OCI-LY7 (cell line): ENCODE data around the gene CACNA1I. TPM values are rescaled to one million over a fixed set of nuclear protein-coding genes. Genes with fewer than 3 reads are reported as not detected.

Experiments
- BruUV-seq: library from RNA; stranded (reverse); fragments of 400-500 nt; replicated peaks from 2 replicates; lab custom pipeline; 2021; lab: Mats Ljungman, UMichigan
- CTCF ChIA-PET: fragments of 300-600 bp; sonication (Branson Sonifier 250); formaldehyde crosslinking; loops from one replicate; lab custom pipeline; 2022; ENCODE audit warnings: antibody characterized with exemption; ENCODE audit not compliant: unreplicated experiment; lab: Charles Lee
- POLR2A ChIA-PET: fragments of 300-600 bp; sonication (Branson Sonifier 250); formaldehyde crosslinking; loops from one replicate; lab custom pipeline; 2022; ENCODE audit warnings: antibody characterized with exemption; lab: Charles Lee
- DNase-seq: peaks from one replicate; pipeline ENCODE4 v3.0.0-alpha.2; 2015; ENCODE audit warnings: low spot score
- H2AFZ ChIP-seq: fragments of 200-600 bp; sonication (generic), shearing (Covaris generic); 2 replicates; pipeline ENCODE4 v1.6.1; 2014; ENCODE audit warnings: mild to moderate bottlenecking, antibody characterized with exemption, low read length, moderate library complexity
- H3K27ac ChIP-seq: fragments of 200-600 bp; sonication (generic); 2 replicates; pipeline ENCODE4 v1.5.1; 2014; ENCODE audit warnings: mixed run types, low read depth, mild to moderate bottlenecking, moderate library complexity, low read length, inconsistent platforms; ENCODE audit not compliant: poor library complexity, severe bottlenecking
- H3K36me3 ChIP-seq: fragments of 200-600 bp; sonication (generic); 2 replicates; pipeline ENCODE4 v1.6.1; 2014; ENCODE audit warnings: mild to moderate bottlenecking, antibody characterized with exemption, low read length, moderate library complexity, mixed read lengths; ENCODE audit not compliant: insufficient read depth
- H3K4me1 ChIP-seq: fragments of 200-600 bp; sonication (generic); 2 replicates; pipeline ENCODE4 v1.5.1; 2014; ENCODE audit warnings: mild to moderate bottlenecking, low read length; ENCODE audit not compliant: insufficient read depth, poor library complexity, severe bottlenecking
- H3K4me2 ChIP-seq: fragments of 200-600 bp; sonication (generic); 2 replicates; pipeline ENCODE4 v1.6.1; 2014; ENCODE audit warnings: mild to moderate bottlenecking, low read length
- H3K4me3 ChIP-seq: fragments of 200-600 bp; sonication (generic); 2 replicates; pipeline ENCODE4 v1.5.1; 2014; ENCODE audit warnings: mild to moderate bottlenecking, low read depth, low read length; ENCODE audit not compliant: poor library complexity, severe bottlenecking
- H3K79me2 ChIP-seq: fragments of 200-600 bp; sonication (generic); 2 replicates; pipeline ENCODE4 v1.6.1; 2016; ENCODE audit warnings: low read depth, mild to moderate bottlenecking, low read length, moderate library complexity, mixed read lengths; ENCODE audit not compliant: insufficient read depth
- H3K9me2 ChIP-seq: fragments of 200-600 bp; sonication (generic); 2 replicates; pipeline ENCODE4 v1.6.1; 2016; ENCODE audit warnings: mild to moderate bottlenecking, low read length, mixed read lengths; ENCODE audit not compliant: insufficient read depth
- H3K9me3 ChIP-seq: fragments of 200-600 bp; sonication (generic); 2 replicates; pipeline ENCODE4 v1.6.1; 2014; ENCODE audit warnings: mild to moderate bottlenecking, mixed run types, low read length, mixed read lengths
- H4K20me1 ChIP-seq: fragments of 200-600 bp; sonication (generic); 2 replicates; pipeline ENCODE4 v1.6.1; 2014; ENCODE audit warnings: mild to moderate bottlenecking, antibody characterized with exemption, low read length, moderate library complexity, mixed read lengths; ENCODE audit not compliant: insufficient read depth
- CTCF ChIP-seq: fragments of 200-600 bp; sonication (generic); conservative IDR thresholded peaks from 2 replicates; pipeline ENCODE4 v1.5.1; 2014; ENCODE audit warnings: mild to moderate bottlenecking, antibody characterized with exemption, low read length, moderate library complexity, mixed read lengths
- EZH2phosphoT487 ChIP-seq: fragments of 200-600 bp; sonication (generic); IDR thresholded peaks from 2 replicates; pipeline ENCODE4 v1.6.1; 2018; ENCODE audit warnings: low read depth, borderline replicate concordance, mild to moderate bottlenecking, mixed run types, antibody characterized with exemption, low read length, moderate library complexity, mixed read lengths
- intact Hi-C: fragments of 100-400 bp; cut with micrococcal nuclease; formaldehyde crosslinking; loops from one replicate; pipeline ENCODE4 v1.10.0; 2022; ENCODE audit not compliant: unreplicated experiment
- total RNA-seq, 2 experiments: library from RNA; depleted of rRNA in 1 of 2; stranded (reverse); fragments of >200 nt in 1 of 2; shearing (Covaris generic) in 1 of 2; gene quantifications; 2 replicates each; pipeline ENCODE4 v1.2.3, GENCODE V29; 2014 to 2022

CACNA1I gene
- total RNA-seq, 2 experiments from 2014 or later: 0.03 TPM; not detected in 1

DNA sequence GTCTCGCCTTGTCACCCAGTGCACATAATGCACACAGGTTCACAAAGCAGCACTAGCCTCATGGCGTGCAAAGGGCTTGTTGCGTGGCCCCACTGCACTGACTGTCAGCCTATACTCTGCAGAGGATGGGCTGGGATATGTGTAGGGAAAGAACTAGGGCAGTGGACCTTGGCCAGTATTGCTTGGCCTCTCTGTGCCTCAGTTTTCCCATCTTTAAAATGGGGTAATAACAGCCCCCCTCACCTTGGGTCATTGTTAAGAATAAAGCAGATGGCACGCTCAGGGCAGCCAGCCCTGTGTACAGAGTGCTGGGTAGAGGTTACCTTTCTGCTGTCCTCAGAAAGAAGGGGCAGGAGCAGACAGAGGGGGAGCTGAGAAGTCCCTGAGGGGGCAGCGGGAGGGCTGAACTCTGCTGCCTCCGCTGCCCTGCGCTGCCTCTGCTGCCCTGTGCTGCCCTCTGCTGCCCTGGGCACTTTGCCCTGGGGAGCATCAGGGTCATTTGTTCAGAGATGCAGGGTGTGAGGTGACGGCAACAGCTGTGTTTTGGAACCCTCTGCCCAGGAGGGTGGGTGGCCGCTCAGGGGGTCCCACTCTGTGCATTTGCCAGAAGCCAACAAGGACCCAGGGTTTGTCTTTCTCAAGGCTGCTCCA, 71.2 kb downstream of the CACNA1I start:
- BruUV-seq: no TSS peak
- TF ChIP-seq CTCF (no peak), EZH2phosphoT487 (no peak)
- CTCF ChIA-PET: no interaction called here
- Histone ChIP-seq H4K20me1 (no peaks in the 10 kb centered on the region), H3K4me1 (no peaks in the 10 kb centered on the region), H2AFZ (no peak overlapping the region), H3K9me2 (no peaks in the 10 kb centered on the region), H3K9me3 (no peaks in the 10 kb centered on the region), H3K4me2 (no peak overlapping the region), H3K4me3 (no peak overlapping the region), H3K27ac (no peak overlapping the region), H3K79me2 (no peaks in the 10 kb centered on the region), H3K36me3 (no peaks in the 10 kb centered on the region)
- POLR2A ChIA-PET: no interaction called here
- intact Hi-C loops: no loop called here
- no peak for DNase-seq

DNA sequence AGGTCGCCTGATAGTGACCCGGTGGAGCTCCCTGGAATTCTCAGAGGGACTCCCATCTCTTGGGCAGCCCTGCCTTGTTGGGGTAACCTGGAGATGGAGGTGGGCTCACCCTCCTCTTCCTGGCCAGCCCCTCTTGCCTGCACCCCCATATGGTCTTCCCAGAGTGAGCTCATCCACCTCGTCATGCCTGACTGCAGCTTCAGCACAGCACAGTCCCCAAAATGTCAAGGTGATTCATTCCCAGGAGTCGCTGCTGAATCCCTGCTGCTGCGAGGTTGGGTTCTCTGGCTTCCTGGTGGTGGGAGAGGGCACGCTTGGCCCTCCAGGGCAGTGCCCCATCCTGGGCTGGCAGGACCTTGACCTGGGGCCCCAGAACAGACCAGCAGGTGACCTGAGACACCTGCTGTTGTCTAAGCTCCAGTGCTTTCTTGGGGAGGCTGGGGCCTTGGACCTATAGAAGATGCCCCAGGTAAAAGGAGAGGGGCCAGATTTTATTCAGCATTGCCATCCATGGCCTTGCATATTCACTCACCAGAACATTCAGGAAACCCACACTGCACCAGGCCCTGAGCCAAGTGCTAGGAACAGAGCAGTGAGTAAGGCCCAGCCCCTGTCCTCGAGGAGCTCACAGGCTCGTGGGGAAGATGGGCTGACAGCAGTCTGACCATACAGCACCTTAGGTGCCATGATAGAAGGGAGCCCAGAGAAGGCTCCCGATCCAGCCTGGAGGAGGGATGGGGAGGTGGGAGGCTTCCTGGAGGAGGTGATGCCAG, 72.9 kb downstream of the CACNA1I start:
- ChIA-PET POLR2A (no interaction called here), CTCF (interaction anchor here (0.6 kb wide), 1 partner anchor 408 kb away, joined by 3 read pairs; no protein-coding TSS in a partner anchor)
- no peak overlapping the region for H3K4me3 ChIP-seq
- H3K36me3 ChIP-seq: no peaks in the 10 kb centered on the region
- intact Hi-C loops: no loop called here
- no peak for DNase-seq
- H4K20me1 ChIP-seq: no peaks in the 10 kb centered on the region
- H3K4me2 ChIP-seq: no peak overlapping the region
- no peaks in the 10 kb centered on the region for H3K9me2 ChIP-seq
- H3K27ac ChIP-seq: no peak overlapping the region
- TF ChIP-seq CTCF (no peak), EZH2phosphoT487 (no peak)
- no peaks in the 10 kb centered on the region for H3K4me1 ChIP-seq
- no peak overlapping the region for H2AFZ ChIP-seq
- H3K9me3 ChIP-seq: no peaks in the 10 kb centered on the region
- no peaks in the 10 kb centered on the region for H3K79me2 ChIP-seq
- BruUV-seq: no TSS peak

DNA sequence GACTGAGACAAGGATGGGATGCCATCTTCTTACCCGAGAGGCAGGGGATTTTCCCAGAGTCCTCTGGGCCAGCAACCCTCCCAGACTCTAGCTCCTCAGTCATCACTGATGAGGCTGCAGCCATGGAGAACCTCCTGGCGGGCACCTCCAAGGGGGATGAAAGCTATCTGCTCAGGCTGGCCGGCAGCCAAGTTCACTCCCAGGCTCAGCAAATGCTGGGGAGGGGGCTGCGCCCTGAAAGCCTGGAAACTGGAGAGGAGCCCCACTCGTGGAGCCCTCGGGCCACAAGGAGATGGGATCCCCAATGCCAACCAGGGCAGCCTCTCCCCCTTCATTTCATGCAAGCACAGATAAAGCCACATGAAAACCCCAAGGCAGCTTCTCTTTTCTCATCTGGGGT, 75.0 kb downstream of the CACNA1I start:
- Histone ChIP-seq H3K79me2 (no peaks in the 10 kb centered on the region), H3K4me1 (no peaks in the 10 kb centered on the region), H3K9me2 (no peaks in the 10 kb centered on the region), H3K4me2 (no peak overlapping the region), H3K27ac (no peak overlapping the region), H3K4me3 (no peak overlapping the region), H3K9me3 (no peaks in the 10 kb centered on the region), H3K36me3 (no peaks in the 10 kb centered on the region), H2AFZ (no peak overlapping the region), H4K20me1 (no peaks in the 10 kb centered on the region)
- no peak for DNase-seq
- TF ChIP-seq EZH2phosphoT487: no peak
- TF ChIP-seq CTCF: no peak
- POLR2A ChIA-PET: no interaction called here
- no TSS peak for BruUV-seq
- CTCF ChIA-PET: no interaction called here
- intact Hi-C loops: no loop called here
